Measurements from ENCODE around the gene GAP43. TPM values are rescaled to one million over a fixed set of nuclear protein-coding genes. Genes with fewer than 3 reads are reported as not detected.

GAP43 gene
- total RNA-seq, 1 experiment from 2014 or later, result not detected

- DNase-seq, result no peak
- Histone ChIP-seq H3K9me3 (replicated peaks) (no peaks in the 10 kb centered on the region), H3K4me3 (no peak overlapping the region), H3K36me3 (no peaks in the 10 kb centered on the region), H3K27ac (no peak overlapping the region), H3K4me1 (no peaks in the 10 kb centered on the region), H3K27me3 (no peaks in the 10 kb centered on the region)
Measured at GRCh38 chr3:115644391-115644790, 21.1 kb downstream of the GAP43 start.

DNA sequence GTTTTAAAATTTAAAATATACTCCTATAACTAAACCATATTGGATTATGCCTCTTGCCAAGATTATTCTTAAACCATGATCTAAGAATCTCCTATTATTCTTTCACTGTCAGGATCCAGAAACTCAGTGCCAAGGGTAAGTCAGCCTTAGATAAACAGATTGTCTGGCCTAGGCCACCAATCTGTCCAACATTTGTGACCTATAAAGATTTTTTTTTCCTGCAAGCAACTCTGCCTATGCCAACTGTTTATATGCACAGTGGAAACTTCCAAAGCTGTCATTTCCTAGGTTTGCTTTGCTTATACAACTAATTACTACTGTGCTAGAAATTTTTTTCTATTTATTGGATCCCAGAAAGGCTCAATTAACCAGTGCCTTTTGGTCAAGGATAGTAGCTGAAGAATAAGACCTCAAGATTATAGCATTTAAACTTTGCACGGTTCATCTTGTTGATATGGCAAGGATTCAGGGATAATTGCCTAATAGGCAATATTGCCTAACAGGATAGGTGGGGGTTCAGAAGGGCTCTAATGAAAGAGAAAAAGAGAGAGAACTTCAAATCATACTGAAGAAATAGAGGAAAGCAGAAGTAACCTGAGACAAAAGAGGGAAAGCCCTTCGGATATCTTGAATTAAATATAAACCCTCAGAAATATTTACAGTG is 22.8 kb downstream of the GAP43 start:
- Histone ChIP-seq H3K9me3 (replicated peaks) (no peaks in the 10 kb centered on the region), H3K4me3 (no peak overlapping the region), H3K36me3 (no peaks in the 10 kb centered on the region), H3K27me3 (no peaks in the 10 kb centered on the region), H3K27ac (no peak overlapping the region), H3K4me1 (no peaks in the 10 kb centered on the region)
- DNase-seq, result no peak

- H3K4me3 ChIP-seq, result no peak overlapping the region
- H3K27me3 ChIP-seq, result no peaks in the 10 kb centered on the region
- no peak for DNase-seq
- H3K9me3 ChIP-seq (replicated peaks), result no peaks in the 10 kb centered on the region
- H3K36me3 ChIP-seq, result no peaks in the 10 kb centered on the region
- no peak overlapping the region for H3K27ac ChIP-seq
- no peaks in the 10 kb centered on the region for H3K4me1 ChIP-seq
Measured at GRCh38 chr3:115648559-115648958, 25.2 kb downstream of the GAP43 start.

DNA sequence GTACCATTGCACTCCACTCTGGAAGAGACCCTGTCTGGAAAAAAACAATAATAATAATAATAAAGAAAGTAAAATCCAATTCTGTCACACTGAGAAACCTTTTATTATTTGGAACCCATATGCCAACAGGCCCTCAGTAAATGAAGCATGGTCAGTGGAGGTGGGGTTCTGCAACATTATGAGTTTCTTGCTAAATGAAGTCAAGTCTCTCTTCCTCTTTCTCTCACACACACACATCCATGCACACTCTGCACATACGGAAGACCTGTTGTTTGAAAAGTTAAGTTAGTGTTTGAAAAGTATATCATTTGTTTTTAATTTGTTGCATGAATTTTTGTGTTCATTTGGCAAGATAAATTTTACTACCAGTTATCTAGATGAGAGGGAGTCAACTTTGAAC is 27.8 kb downstream of the GAP43 start:
- Histone ChIP-seq H3K27ac (no peak overlapping the region), H3K36me3 (no peaks in the 10 kb centered on the region), H3K27me3 (no peaks in the 10 kb centered on the region), H3K4me1 (no peaks in the 10 kb centered on the region), H3K9me3 (replicated peaks) (no peaks in the 10 kb centered on the region), H3K4me3 (no peak overlapping the region)
- DNase-seq, result no peak

GRCh38 chr3:115651599-115651998 is 28.3 kb downstream of the GAP43 start:
- Histone ChIP-seq H3K4me3 (no peak overlapping the region), H3K4me1 (no peaks in the 10 kb centered on the region), H3K36me3 (no peaks in the 10 kb centered on the region), H3K27me3 (no peaks in the 10 kb centered on the region), H3K9me3 (replicated peaks) (no peaks in the 10 kb centered on the region), H3K27ac (no peak overlapping the region)
- no peak for DNase-seq

- Histone ChIP-seq H3K9me3 (replicated peaks) (no peaks in the 10 kb centered on the region), H3K27me3 (no peaks in the 10 kb centered on the region), H3K4me3 (no peak overlapping the region), H3K27ac (no peak overlapping the region), H3K36me3 (no peaks in the 10 kb centered on the region), H3K4me1 (no peaks in the 10 kb centered on the region; the same call in 1 of the 2 replicates)
- DNase-seq, result no peak
Measured at GRCh38 chr3:115652738-115653137, 29.4 kb downstream of the GAP43 start.

- no peak overlapping the region for H3K4me3 ChIP-seq
- no peak for DNase-seq
- H3K27ac ChIP-seq, result no peak overlapping the region
- H3K27me3 ChIP-seq, result no peaks in the 10 kb centered on the region
- no peaks in the 10 kb centered on the region for H3K9me3 ChIP-seq (replicated peaks)
- H3K4me1 ChIP-seq, result peaks cover 4% of the 10 kb centered on the region; the same call in 1 of the 2 replicates
- H3K36me3 ChIP-seq, result no peaks in the 10 kb centered on the region
Measured at GRCh38 chr3:115655761-115656282, 32.5 kb downstream of the GAP43 start.

- H3K4me3 ChIP-seq, result no peak overlapping the region
Measured at GRCh38 chr3:115657168-115657567, 33.9 kb downstream of the GAP43 start.

GRCh38 chr3:115658032-115658336 is 34.7 kb downstream of the GAP43 start:
- Histone ChIP-seq H3K27me3 (no peaks in the 10 kb centered on the region), H3K36me3 (no peaks in the 10 kb centered on the region), H3K9me3 (replicated peaks) (no peaks in the 10 kb centered on the region), H3K4me1 (peaks cover 4% of the 10 kb centered on the region; the same call in 1 of the 2 replicates), H3K27ac (peak overlapping the region; percentile 66), H3K4me3 (peak overlapping the region; percentile 66)
- no peak for DNase-seq

More at GRCh38 chr3:115657168-115657567, 33.9 kb downstream of the GAP43 start:
- Histone ChIP-seq H3K9me3 (replicated peaks) (no peaks in the 10 kb centered on the region), H3K4me1 (peaks cover 4% of the 10 kb centered on the region; the same call in 1 of the 2 replicates), H3K36me3 (no peaks in the 10 kb centered on the region), H3K27me3 (no peaks in the 10 kb centered on the region), H3K27ac (no peak overlapping the region)
- no peak for DNase-seq

DNA sequence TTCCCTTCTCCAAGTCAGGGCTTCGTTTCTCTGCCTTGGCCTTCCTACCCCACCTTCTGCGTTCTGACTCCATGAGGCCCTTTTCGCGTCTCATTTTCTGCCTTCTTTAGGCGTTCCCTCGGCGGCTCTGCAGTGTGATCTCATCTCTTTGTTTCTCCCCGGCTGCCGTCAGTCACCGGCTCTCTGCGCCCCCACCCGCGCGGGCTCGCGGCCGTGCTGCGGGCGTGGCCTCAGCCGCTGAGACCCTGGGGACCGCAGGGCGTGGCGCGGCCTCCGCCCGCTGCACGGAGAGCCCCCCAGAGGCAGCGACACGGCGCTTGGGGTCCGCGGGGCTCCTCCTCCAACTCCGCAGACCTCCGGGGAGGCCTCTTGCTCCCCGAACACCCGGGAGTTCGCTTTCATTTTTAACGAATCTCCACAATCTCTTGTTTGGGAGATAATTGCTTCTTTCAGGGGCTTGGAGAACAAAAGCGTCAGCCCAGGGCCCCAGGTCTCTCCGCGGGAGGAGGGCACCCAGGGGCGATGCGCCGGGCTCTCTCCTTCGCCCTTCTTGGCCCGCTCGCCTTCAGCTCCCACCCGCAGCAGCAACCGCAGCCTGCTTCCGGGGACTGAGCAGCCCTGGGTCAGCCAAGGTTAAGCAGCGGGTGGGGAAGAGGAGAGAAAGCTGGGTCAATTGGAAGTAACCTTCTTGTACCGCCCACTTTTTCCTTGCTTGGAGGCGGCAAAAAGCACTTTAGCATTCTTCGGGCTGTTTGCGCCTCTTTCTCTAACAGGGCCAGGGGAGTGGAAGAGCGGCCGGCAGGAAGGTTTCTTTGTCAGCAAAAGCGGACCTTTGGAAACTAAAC is 35.2 kb downstream of the GAP43 start:
- Histone ChIP-seq H3K4me1 (peaks cover 4% of the 10 kb centered on the region; the same call in 1 of the 2 replicates), H3K27me3 (no peaks in the 10 kb centered on the region), H3K9me3 (replicated peaks) (no peaks in the 10 kb centered on the region), H3K4me3 (peak overlapping the region; percentile 66), H3K27ac (peak overlapping the region; percentile 66), H3K36me3 (no peaks in the 10 kb centered on the region)
- peak; percentile 76 to 81 for DNase-seq

- Histone ChIP-seq H3K4me1 (peaks cover 4% of the 10 kb centered on the region; the same call in 1 of the 2 replicates), H3K4me3 (peak overlapping the region; percentile 66), H3K36me3 (no peaks in the 10 kb centered on the region), H3K9me3 (replicated peaks) (no peaks in the 10 kb centered on the region), H3K27ac (peak overlapping the region; percentile 66), H3K27me3 (no peaks in the 10 kb centered on the region)
- DNase-seq, result no peak
Measured at GRCh38 chr3:115659253-115660220, 36.2 kb downstream of the GAP43 start.

DNA sequence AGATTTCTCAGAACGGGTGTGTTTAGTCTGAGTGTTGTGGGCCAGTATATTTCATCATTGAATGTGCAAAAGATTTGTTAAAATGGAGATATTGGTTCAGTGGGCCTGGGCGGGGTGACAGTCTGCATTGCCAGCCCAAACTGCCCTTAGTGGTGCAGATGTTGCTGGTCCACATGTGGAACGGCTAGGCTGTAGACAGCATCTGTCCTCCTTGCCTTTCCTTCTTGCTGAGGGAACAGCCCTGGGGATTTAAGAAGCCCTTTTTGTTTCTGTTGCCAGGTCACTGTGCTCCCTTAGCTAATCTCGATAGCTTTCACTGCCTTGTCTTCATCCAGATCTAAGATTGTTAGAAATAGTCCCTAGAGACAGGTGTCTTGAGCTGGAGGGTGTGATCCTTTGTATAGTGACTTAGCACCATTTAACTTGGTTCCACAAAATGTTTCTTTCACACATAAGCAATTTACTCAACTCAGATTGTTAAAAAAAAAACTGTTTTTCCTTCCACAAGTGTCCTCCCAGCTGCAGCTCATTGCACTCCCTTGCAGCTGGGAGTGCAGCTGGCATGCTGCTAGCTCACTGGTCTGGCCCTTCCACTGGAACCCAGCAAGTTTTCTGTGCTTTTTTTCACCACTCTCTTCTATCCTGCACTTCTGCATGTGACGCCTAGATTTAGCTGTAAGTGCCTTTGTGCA is 37.5 kb downstream of the GAP43 start:
- H3K4me1 ChIP-seq, result peaks cover 4% of the 10 kb centered on the region; the same call in 1 of the 2 replicates
- no peaks in the 10 kb centered on the region for H3K27me3 ChIP-seq
- H3K4me3 ChIP-seq, result no peak overlapping the region
- DNase-seq, result no peak
- no peaks in the 10 kb centered on the region for H3K9me3 ChIP-seq (replicated peaks)
- H3K36me3 ChIP-seq, result no peaks in the 10 kb centered on the region
- no peak overlapping the region for H3K27ac ChIP-seq

DNA sequence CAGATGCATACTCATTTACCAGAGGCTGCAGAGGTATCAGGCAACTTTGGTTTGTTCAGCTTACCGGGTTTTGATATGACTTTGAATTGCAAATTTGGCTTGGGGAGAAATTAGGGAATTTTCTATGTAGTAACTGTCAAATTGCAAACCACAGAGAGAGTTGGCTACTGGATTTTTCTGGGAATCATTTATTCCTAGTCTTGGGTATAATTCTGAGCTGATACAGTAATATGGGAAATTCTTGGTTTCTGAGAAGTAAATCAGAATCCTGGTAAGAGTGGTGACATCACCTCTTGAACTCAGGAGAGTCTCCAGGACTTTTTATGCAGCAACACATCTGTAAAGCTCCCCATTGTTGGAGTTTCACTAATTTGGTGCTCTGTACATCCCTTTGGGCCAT is 39.0 kb downstream of the GAP43 start:
- Histone ChIP-seq H3K36me3 (no peaks in the 10 kb centered on the region), H3K9me3 (replicated peaks) (no peaks in the 10 kb centered on the region), H3K27me3 (no peaks in the 10 kb centered on the region), H3K4me1 (peaks cover 4% of the 10 kb centered on the region; the same call in 1 of the 2 replicates), H3K4me3 (no peak overlapping the region), H3K27ac (no peak overlapping the region)
- no peak for DNase-seq

- 0 out of 2 replicates have a peak, but pooled peaks cover 4% of the 10 kb centered on the region for H3K4me1 ChIP-seq
- no peaks in the 10 kb centered on the region for H3K36me3 ChIP-seq
- H3K27me3 ChIP-seq, result no peaks in the 10 kb centered on the region
- no peak for DNase-seq
- no peaks in the 10 kb centered on the region for H3K9me3 ChIP-seq (replicated peaks)
- no peak overlapping the region for H3K27ac ChIP-seq
- H3K4me3 ChIP-seq, result no peak overlapping the region
Measured at GRCh38 chr3:115663414-115663813, 40.1 kb downstream of the GAP43 start.

Measured in SJCRH30 (cell line).